SW 1271 (cell line): ENCODE results near the gene ACP2.
"Not testable (repeated sequence)": the region's sequence is repeated elsewhere in the genome, so short reads cannot be mapped to it uniquely, and the experiment has no call there.

Source experiments
- DNase-seq, 2 experiments: peaks; one replicate each; lab custom pipeline; 2025; lab: John Stamatoyannopoulos, UW

ACP2 gene

GRCh38 chr11:47204637-47204989, 44.0 kb downstream of the ACP2 start:
- DNase-seq: no peak

GRCh38 chr11:47202576-47202975, 46.0 kb downstream of the ACP2 start:
- no peak for DNase-seq

- no peak for DNase-seq
Observed at GRCh38 chr11:47201015-47201414, 47.6 kb downstream of the ACP2 start.

GRCh38 chr11:47198161-47198560, 50.5 kb downstream of the ACP2 start:
- DNase-seq: not testable (repeated sequence)

GRCh38 chr11:47192111-47192510, 56.5 kb downstream of the ACP2 start:
- no peak for DNase-seq

- not testable (repeated sequence) for DNase-seq
Observed at GRCh38 chr11:47191137-47191536, 57.5 kb downstream of the ACP2 start.
